Measurements from ENCODE around the gene RNF4.

The RNF4 gene

DNA sequence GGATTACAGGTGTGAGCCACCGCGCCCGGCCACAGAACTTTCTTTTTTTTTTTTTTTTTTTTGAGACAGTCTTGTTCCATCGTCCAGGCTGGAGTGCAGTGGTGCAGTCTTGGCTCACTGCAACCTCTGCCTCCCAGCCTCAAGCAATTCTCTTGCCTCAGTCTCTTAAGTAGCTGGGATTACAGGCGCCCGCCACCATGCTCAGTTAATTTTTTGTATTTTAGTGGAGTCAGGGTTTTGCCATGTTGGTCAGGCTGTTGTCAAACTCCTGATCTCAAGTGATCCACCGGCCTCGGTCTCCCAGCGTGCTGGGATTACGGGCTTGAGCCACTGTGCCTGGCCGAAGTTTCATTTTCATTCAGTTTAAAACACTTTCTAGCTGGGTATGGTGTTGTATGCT lies 83.9 kb downstream of the RNF4 start:
- TF ChIP-seq, protein P1, sequence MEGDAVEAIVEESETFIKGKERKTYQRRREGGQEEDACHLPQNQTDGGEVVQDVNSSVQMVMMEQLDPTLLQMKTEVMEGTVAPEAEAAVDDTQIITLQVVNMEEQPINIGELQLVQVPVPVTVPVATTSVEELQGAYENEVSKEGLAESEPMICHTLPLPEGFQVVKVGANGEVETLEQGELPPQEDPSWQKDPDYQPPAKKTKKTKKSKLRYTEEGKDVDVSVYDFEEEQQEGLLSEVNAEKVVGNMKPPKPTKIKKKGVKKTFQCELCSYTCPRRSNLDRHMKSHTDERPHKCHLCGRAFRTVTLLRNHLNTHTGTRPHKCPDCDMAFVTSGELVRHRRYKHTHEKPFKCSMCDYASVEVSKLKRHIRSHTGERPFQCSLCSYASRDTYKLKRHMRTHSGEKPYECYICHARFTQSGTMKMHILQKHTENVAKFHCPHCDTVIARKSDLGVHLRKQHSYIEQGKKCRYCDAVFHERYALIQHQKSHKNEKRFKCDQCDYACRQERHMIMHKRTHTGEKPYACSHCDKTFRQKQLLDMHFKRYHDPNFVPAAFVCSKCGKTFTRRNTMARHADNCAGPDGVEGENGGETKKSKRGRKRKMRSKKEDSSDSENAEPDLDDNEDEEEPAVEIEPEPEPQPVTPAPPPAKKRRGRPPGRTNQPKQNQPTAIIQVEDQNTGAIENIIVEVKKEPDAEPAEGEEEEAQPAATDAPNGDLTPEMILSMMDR (IDR thresholded peaks at IDR 0.05; ENCODE audit: control extremely low read depth, extremely low read depth, low read depth, missing control alignments) = no peak
- ChIA-PET CTCF (interaction anchor here (2.2 kb wide), 1 partner anchor 10 kb away, joined by 5 read pairs; no protein-coding TSS in a partner anchor), POLR2A (interaction anchor here (0.7 kb wide), 1 partner anchor 93 kb away, joined by 4 read pairs; no protein-coding TSS in a partner anchor)
- no peak for DNase-seq (ENCODE audit: extremely low spot score)

DNA sequence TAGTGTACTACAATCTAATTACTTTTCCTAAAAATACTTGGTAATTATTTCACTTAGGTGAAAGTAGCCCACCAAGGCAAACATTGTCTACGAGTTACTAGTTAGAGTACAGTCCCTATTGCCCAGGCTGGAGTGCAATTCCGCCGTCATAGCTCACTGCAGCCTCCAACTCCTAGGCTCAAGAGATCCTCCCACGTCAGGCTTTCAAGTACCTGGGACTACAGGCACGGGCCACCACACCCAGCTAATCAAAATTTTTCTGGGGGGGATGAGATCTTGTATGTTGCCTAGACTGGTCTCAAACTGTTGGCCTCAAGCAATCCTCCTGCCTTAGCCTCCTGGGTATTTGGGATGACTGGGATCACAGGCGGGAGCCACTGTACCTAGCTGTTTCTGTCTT lies 89.4 kb downstream of the RNF4 start:
- TF ChIP-seq, protein P1 (IDR thresholded peaks at IDR 0.05; ENCODE audit: control extremely low read depth, extremely low read depth, low read depth, missing control alignments) = no peak
- CTCF ChIA-PET = interaction anchor here (1.1 to 1.5 kb wide), 3 partner anchors 11 to 21 kb away, joined by 3 to 4 read pairs (median 3); no protein-coding TSS in a partner anchor
- no peak for DNase-seq (ENCODE audit: extremely low spot score)
- POLR2A ChIA-PET = no interaction called here

DNA sequence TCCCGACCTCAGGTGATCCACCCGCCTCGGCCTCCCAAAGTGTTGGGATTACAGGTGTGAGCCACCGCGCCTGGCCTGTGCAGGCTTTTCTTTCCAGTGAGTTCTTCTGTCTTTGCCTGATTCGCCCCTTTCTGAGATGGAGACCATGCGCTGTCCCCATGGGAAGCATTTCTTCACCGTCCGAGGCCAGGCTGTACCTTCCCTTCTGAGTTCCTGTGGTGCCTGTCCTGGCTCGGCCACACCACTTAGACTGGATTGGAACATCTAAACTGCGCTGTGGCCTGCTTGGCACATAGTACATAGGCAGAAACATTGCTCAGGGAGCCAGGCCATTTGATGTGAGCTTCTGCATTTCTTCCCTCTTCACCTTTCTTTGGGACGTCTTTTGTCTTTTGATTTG lies 91.3 kb downstream of the RNF4 start:
- ChIA-PET CTCF (interaction anchor here (0.8 to 1.5 kb wide), 3 partner anchors 10 to 46 kb away, joined by 3 read pairs; no protein-coding TSS in a partner anchor), POLR2A (no interaction called here)
- TF ChIP-seq, protein P1 (IDR thresholded peaks at IDR 0.05; ENCODE audit: control extremely low read depth, extremely low read depth, low read depth, missing control alignments) = no peak
- DNase-seq (ENCODE audit: extremely low spot score) = no peak
